Left forelimb (tissue), 1 donor: ENCODE measurements around the gene FAM167B.

Experiments
- DNase-seq: peaks from one replicate; pipeline ENCODE4 v3.0.0-alpha.2; 2018; ENCODE audit warnings: low spot score

The FAM167B gene

GRCh38 chr1:32246888-32247273, at the start of gene FAM167B:
TSS of gene FAM167B (plus strand) at chr1:32247222. CDS start at chr1:32247422, 200 bp downstream.
- no peak for DNase-seq

- no peak for DNase-seq
These were observed 49.2 kb upstream of the FAM167B start for GRCh38 chr1:32197837-32198236.

GRCh38 chr1:32198237-32199042, 48.6 kb upstream of the FAM167B start:
- DNase-seq: no peak

- no peak for DNase-seq
These were observed 47.8 kb upstream of the FAM167B start for GRCh38 chr1:32199043-32199716.

GRCh38 chr1:32199717-32200072, 47.3 kb upstream of the FAM167B start:
- no peak for DNase-seq

- peak; percentile 86 for DNase-seq
These were observed 46.6 kb upstream of the FAM167B start, which contains the start of gene CCDC28B for GRCh38 chr1:32200226-32201010. TSS of gene CCDC28B (plus strand) at chr1:32200595. CDS start at chr1:32201936, 1,341 bp downstream.

GRCh38 chr1:32201011-32201855, 45.8 kb upstream of the FAM167B start:
- peak; percentile 82 for DNase-seq

GRCh38 chr1:32204943-32205361, 42.1 kb upstream of the FAM167B start:
- no peak for DNase-seq

GRCh38 chr1:32205401-32206370, 41.3 kb upstream of the FAM167B start, which contains the start of gene IQCC:
TSS of gene IQCC (plus strand) at chr1:32205671. CDS start at chr1:32205682, 11 bp downstream.
- peak; percentile 90 for DNase-seq

GRCh38 chr1:32208469-32208868, 38.6 kb upstream of the FAM167B start:
- DNase-seq: no peak

- DNase-seq: no peak
These were observed 38.1 kb upstream of the FAM167B start, which contains the start of gene DCDC2B for GRCh38 chr1:32208891-32209328. TSS of gene DCDC2B (plus strand) at chr1:32209089. CDS start at chr1:32209094, 5 bp downstream.

GRCh38 chr1:32215629-32216480, 31.2 kb upstream of the FAM167B start:
- DNase-seq: no peak

- DNase-seq: no peak
These were observed 30.5 kb upstream of the FAM167B start for GRCh38 chr1:32216566-32216965.

GRCh38 chr1:32219022-32219421, 28.0 kb upstream of the FAM167B start:
- DNase-seq: no peak

GRCh38 chr1:32220746-32221580, 26.1 kb upstream of the FAM167B start:
- no peak for DNase-seq

GRCh38 chr1:32221581-32221979, 25.4 kb upstream of the FAM167B start:
- no peak for DNase-seq

- peak; percentile 95 for DNase-seq
These were observed 24.9 kb upstream of the FAM167B start, which contains the start of the genes EIF3I and TMEM234 for GRCh38 chr1:32221980-32222755. TSS of gene EIF3I (plus strand) at chr1:32222407. CDS start at chr1:32222442, 35 bp downstream. TSS of gene TMEM234 (minus strand) at chr1:32222353. CDS start at chr1:32222322, 31 bp downstream.
